H9 (cell line): ENCODE measurements around the gene GNAO1. TPM values are rescaled to one million over a fixed set of nuclear protein-coding genes. Genes with fewer than 3 reads are reported as not detected.

Experiments
- DNase-seq: peaks from one replicate; pipeline ENCODE4 v3.0.0-alpha.2; 2017
- H2AFZ ChIP-seq: one replicate; pipeline ENCODE4 v1.6.1; 2013; ENCODE audit warnings: mild to moderate bottlenecking, low read length, control low read depth, moderate library complexity
- H2AK5ac ChIP-seq: 2 replicates; pipeline ENCODE4 v1.6.1; 2013; ENCODE audit warnings: low read length, control low read depth, mixed read lengths; ENCODE audit not compliant: insufficient read length
- H2BK120ac ChIP-seq: one replicate; pipeline ENCODE4 v1.6.1; 2013; ENCODE audit warnings: low read depth, mild to moderate bottlenecking, low read length, control low read depth, inconsistent platforms; ENCODE audit not compliant: poor library complexity, severe bottlenecking
- H2BK12ac ChIP-seq: 2 replicates; pipeline ENCODE4 v1.6.1; 2013; ENCODE audit warnings: low read length, control low read depth, mixed read lengths, low read depth; ENCODE audit not compliant: insufficient read length
- H2BK15ac ChIP-seq: 2 replicates; pipeline ENCODE4 v1.6.1; 2013; ENCODE audit warnings: low read depth, low read length, control low read depth
- H2BK20ac ChIP-seq: one replicate; pipeline ENCODE4 v1.6.1; 2013; ENCODE audit warnings: low read depth, mild to moderate bottlenecking, low read length, control low read depth, inconsistent platforms; ENCODE audit not compliant: poor library complexity, severe bottlenecking
- H2BK5ac ChIP-seq: 2 replicates; pipeline ENCODE4 v1.6.1; 2013; ENCODE audit warnings: low read length, control low read depth, mixed read lengths; ENCODE audit not compliant: insufficient read length
- H3K14ac ChIP-seq: 2 replicates; pipeline ENCODE4 v1.6.1; 2013; ENCODE audit warnings: low read length, control low read depth; ENCODE audit not compliant: insufficient read depth
- H3K18ac ChIP-seq: 2 replicates; pipeline ENCODE4 v1.6.1; 2013; ENCODE audit warnings: low read depth, mild to moderate bottlenecking, mixed read lengths, low read length, control low read depth; ENCODE audit not compliant: insufficient read length
- H3K23ac ChIP-seq: 2 replicates; pipeline ENCODE4 v1.6.1; 2013; ENCODE audit warnings: low read length, control low read depth, mixed read lengths, low read depth; ENCODE audit not compliant: insufficient read length
- H3K23me2 ChIP-seq: 2 replicates; pipeline ENCODE4 v1.6.1; 2013; ENCODE audit warnings: low read depth, mild to moderate bottlenecking, mixed read lengths, low read length, control low read depth; ENCODE audit not compliant: insufficient read length, poor library complexity, severe bottlenecking
- H3K27ac ChIP-seq: 2 replicates; pipeline ENCODE4 v1.5.1; 2013; ENCODE audit warnings: low read length, control low read depth, mixed read lengths, low read depth; ENCODE audit not compliant: insufficient read length
- H3K27me3 ChIP-seq: 2 replicates; pipeline ENCODE4 v1.6.1; 2013; ENCODE audit warnings: low read length, control low read depth, inconsistent platforms; ENCODE audit not compliant: insufficient read depth
- H3K4ac ChIP-seq: 2 replicates; pipeline ENCODE4 v1.6.1; 2013; ENCODE audit warnings: low read depth, mild to moderate bottlenecking, control low read depth, inconsistent platforms, low read length, moderate library complexity
- H3K4me1 ChIP-seq: 2 replicates; pipeline ENCODE4 v1.6.1; 2013; ENCODE audit warnings: low read length, control low read depth, inconsistent platforms; ENCODE audit not compliant: insufficient read depth
- H3K4me2 ChIP-seq: 2 replicates; pipeline ENCODE4 v1.6.1; 2013; ENCODE audit warnings: low read length, control low read depth, mixed read lengths; ENCODE audit not compliant: insufficient read length, insufficient read depth
- H3K56ac ChIP-seq: 2 replicates; pipeline ENCODE4 v1.6.1; 2013; ENCODE audit warnings: low read depth, mild to moderate bottlenecking, mixed read lengths, low read length, control low read depth; ENCODE audit not compliant: insufficient read length
- H3K79me1 ChIP-seq: 2 replicates; pipeline ENCODE4 v1.6.1; 2013; ENCODE audit warnings: low read depth, mild to moderate bottlenecking, moderate library complexity, low read length, control low read depth, inconsistent platforms; ENCODE audit not compliant: insufficient read depth, poor library complexity, severe bottlenecking
- H3K79me2 ChIP-seq: 2 replicates; pipeline ENCODE4 v1.6.1; 2013; ENCODE audit warnings: low read length, control low read depth, inconsistent platforms; ENCODE audit not compliant: insufficient read depth
- H3K9ac ChIP-seq: 2 replicates; pipeline ENCODE4 v1.6.1; 2013; ENCODE audit warnings: low read length, control low read depth, mixed read lengths; ENCODE audit not compliant: insufficient read length; ENCODE audit errors: extremely low read depth
- H3K9me3 ChIP-seq: one replicate; pipeline ENCODE4 v1.6.1; 2013; ENCODE audit warnings: low read depth, low read length, inconsistent platforms; ENCODE audit not compliant: control insufficient read depth
- H3T11ph ChIP-seq: one replicate; pipeline ENCODE4 v1.6.1; 2013; ENCODE audit warnings: mild to moderate bottlenecking, low read length, control low read depth, inconsistent platforms
- H4K20me1 ChIP-seq: one replicate; pipeline ENCODE4 v1.6.1; 2013; ENCODE audit not compliant: control insufficient read depth, insufficient read length, insufficient read depth
- H4K5ac ChIP-seq: 2 replicates; pipeline ENCODE4 v1.6.1; 2013; ENCODE audit warnings: low read depth, mild to moderate bottlenecking, mixed read lengths, low read length, control low read depth; ENCODE audit not compliant: insufficient read length
- H4K8ac ChIP-seq: replicated peaks from 2 replicates; pipeline ENCODE4 v1.6.1; 2013; ENCODE audit warnings: low read length, control low read depth, mixed read lengths, low read depth; ENCODE audit not compliant: insufficient read length
- H4K91ac ChIP-seq: 2 replicates; pipeline ENCODE4 v1.6.1; 2013; ENCODE audit warnings: low read depth, mild to moderate bottlenecking, moderate library complexity, mixed read lengths, low read length, control low read depth; ENCODE audit not compliant: insufficient read length
- H3K27ac Mint-ChIP-seq, 3 experiments: 2 replicates in 2 of 3; 3 replicates in 1 of 3; pipeline ENCODE4 v1.8.0; 2020 to 2021; ENCODE audit warnings: mixed read lengths in 3 of 3, mild to moderate bottlenecking in 1 of 3, moderate library complexity in 1 of 3
- H3K27me3 Mint-ChIP-seq: 2 replicates; pipeline ENCODE4 v1.8.0; 2021; ENCODE audit warnings: low read depth, mild to moderate bottlenecking, moderate library complexity, mixed read lengths
- H3K36me3 Mint-ChIP-seq, 3 experiments: 2 replicates in 2 of 3; 3 replicates in 1 of 3; pipeline ENCODE4 v1.8.0; 2020 to 2021; ENCODE audit warnings: low read depth in 3 of 3, mixed read lengths in 3 of 3; ENCODE audit not compliant: insufficient read depth in 1 of 3
- H3K4me1 Mint-ChIP-seq, 2 experiments: 2 replicates each; pipeline ENCODE4 v1.8.0; 2020; ENCODE audit warnings: mixed read lengths in 2 of 2
- H3K4me3 Mint-ChIP-seq, 2 experiments: 2 replicates in 1 of 2; 3 replicates in 1 of 2; pipeline ENCODE4 v1.8.0; 2020 to 2021; ENCODE audit warnings: mild to moderate bottlenecking in 2 of 2, mixed read lengths in 2 of 2, moderate library complexity in 1 of 2
- H3K9me3 Mint-ChIP-seq, 2 experiments: 2 replicates in 1 of 2; 3 replicates in 1 of 2; pipeline ENCODE4 v1.8.0; 2020; ENCODE audit warnings: mild to moderate bottlenecking in 2 of 2, mixed read lengths in 2 of 2, moderate library complexity in 1 of 2
- CTCF ChIP-seq: fragments of 200-600 bp; sonication (generic); conservative IDR thresholded peaks from 3 replicates; pipeline ENCODE4 v1.8.0; 2021; ENCODE audit warnings: antibody characterized with exemption, mild to moderate bottlenecking
- WGBS: extraction: QIAGEN DNeasy Blood & Tissue Kit; methylation state at CpG from one replicate; pipeline ENCODE4 v1.1.7; 2013; ENCODE audit warnings: missing lambda C conversion rate, low lambda C conversion rate, mixed read lengths; ENCODE audit not compliant: insufficient read length; ENCODE audit errors: extremely low coverage; 5-methylcytosine and 5-hydroxymethylcytosine counted together
- total RNA-seq: library from RNA; stranded (reverse); gene quantifications from 2 replicates; pipeline ENCODE4 v1.2.1, GENCODE V29; 2021

The GNAO1 gene
- total RNA-seq, 1 experiment from 2014 or later: 16.9 TPM

GRCh38 chr16:56286809-56287208, 95.5 kb downstream of the GNAO1 start:
- H3K27ac ChIP-seq: no peak overlapping the region
- H3K18ac ChIP-seq: peak overlapping the region; percentile 16
- H3K27me3 ChIP-seq: no peaks in the 10 kb centered on the region
- H2AFZ ChIP-seq: no peak overlapping the region
- H3K4me1 ChIP-seq: peaks cover 13% of the 10 kb centered on the region
- H2BK120ac ChIP-seq: no peak overlapping the region
- H3K14ac ChIP-seq: no peak overlapping the region; the same call in 1 of the 2 replicates
- no peak overlapping the region for H3K56ac ChIP-seq
- H4K20me1 ChIP-seq: no peaks in the 10 kb centered on the region
- H4K91ac ChIP-seq: no peak overlapping the region
- H4K5ac ChIP-seq: no peak overlapping the region
- no peaks in the 10 kb centered on the region for H3K9me3 Mint-ChIP-seq
- no peak overlapping the region for H3K23ac ChIP-seq
- no peaks in the 10 kb centered on the region for H3K79me1 ChIP-seq
- H2BK5ac ChIP-seq: no peak overlapping the region
- H3K36me3 Mint-ChIP-seq: peaks cover 0 to 3% (median 0%) of the 10 kb centered on the region in 3 experiments; a peak in 4 of 7 replicates
- H2AK5ac ChIP-seq: no peak overlapping the region
- no peak overlapping the region for H3T11ph ChIP-seq
- H3K9ac ChIP-seq: no peak overlapping the region
- no peak overlapping the region for H2BK20ac ChIP-seq
- H3K23me2 ChIP-seq: no peaks in the 10 kb centered on the region
- no peak for TF ChIP-seq CTCF
- H2BK12ac ChIP-seq: no peak overlapping the region
- no CpG with 5 or more reads among the region's 7 CpGs for WGBS
- H3K27ac Mint-ChIP-seq: no peak overlapping the region
- no peak overlapping the region for H3K4me2 ChIP-seq
- no peaks in the 10 kb centered on the region for H3K79me2 ChIP-seq
- no peak overlapping the region for H2BK15ac ChIP-seq
- H3K9me3 ChIP-seq: no peaks in the 10 kb centered on the region
- H3K4ac ChIP-seq: no peak overlapping the region
- H4K8ac ChIP-seq: no peak overlapping the region
- no peak overlapping the region for H3K4me3 Mint-ChIP-seq
- peaks cover 77 to 84% of the 10 kb centered on the region in 2 experiments for H3K4me1 Mint-ChIP-seq
- DNase-seq: no peak
- peaks cover 7% of the 10 kb centered on the region for H3K27me3 Mint-ChIP-seq
